Smooth muscle cell (in vitro differentiated cells): ENCODE measurements around the gene SENP1. TPM values are rescaled to one million over a fixed set of nuclear protein-coding genes. Genes with fewer than 3 reads are reported as not detected.
A peak's percentile ranks its signal among the peaks of the same experiment; 100 is the strongest.
"Not testable (repeated sequence)": the region's sequence is repeated elsewhere in the genome, so short reads cannot be mapped to it uniquely, and the experiment has no call there.

Experiments used
- DNase-seq: peaks from one replicate; lab custom pipeline; 2025; ENCODE audit not compliant: unreplicated experiment; lab: John Stamatoyannopoulos, UW
- H2AFZ ChIP-seq: fragments of 200-600 bp; sonication (generic); 2 replicates; pipeline ENCODE4 v1.6.0; 2016; ENCODE audit warnings: antibody characterized with exemption, low read depth, mild to moderate bottlenecking
- H3F3A ChIP-seq: fragments of 200-600 bp; sonication (generic); 2 replicates; pipeline ENCODE4 v1.6.0; 2017; ENCODE audit warnings: antibody characterized with exemption, low read depth
- H3K27ac ChIP-seq: fragments of 200-600 bp; sonication (generic); 2 replicates; pipeline ENCODE4 v1.5.1; 2016; ENCODE audit warnings: low read depth, mild to moderate bottlenecking
- H3K27me3 ChIP-seq: fragments of 200-600 bp; sonication (generic); 2 replicates; pipeline ENCODE4 v1.6.1; 2016; ENCODE audit warnings: low read depth, mild to moderate bottlenecking
- H3K36me3 ChIP-seq: fragments of 200-600 bp; sonication (generic); 2 replicates; pipeline ENCODE4 v1.5.1; 2016; ENCODE audit warnings: low read depth
- H3K4me1 ChIP-seq: fragments of 200-600 bp; sonication (generic); 2 replicates; pipeline ENCODE4 v1.5.1; 2016; ENCODE audit warnings: low read depth
- H3K4me2 ChIP-seq: fragments of 200-600 bp; sonication (generic); 2 replicates; pipeline ENCODE4 v1.6.0; 2016; ENCODE audit warnings: mild to moderate bottlenecking
- H3K4me3 ChIP-seq: fragments of 200-600 bp; sonication (generic); 2 replicates; pipeline ENCODE4 v1.5.1; 2016; ENCODE audit warnings: mild to moderate bottlenecking
- H3K79me2 ChIP-seq: fragments of 200-600 bp; sonication (generic); 2 replicates; pipeline ENCODE4 v1.6.0; 2016; ENCODE audit warnings: low read depth, mild to moderate bottlenecking
- H3K9ac ChIP-seq: fragments of 200-600 bp; sonication (generic); 2 replicates; pipeline ENCODE4 v1.6.0; 2016; ENCODE audit warnings: low read depth
- H3K9me3 ChIP-seq: fragments of 200-600 bp; sonication (generic); replicated peaks from 2 replicates; pipeline ENCODE4 v1.5.1; 2016; ENCODE audit warnings: low read depth
- H4K20me1 ChIP-seq: fragments of 200-600 bp; sonication (generic); 2 replicates; pipeline ENCODE4 v1.6.0; 2016; ENCODE audit warnings: low read depth
- WGBS: methylation state at CpG from one replicate; pipeline ENCODE4 v1.1.7; 2016; ENCODE audit warnings: low lambda C conversion rate; 5-methylcytosine and 5-hydroxymethylcytosine counted together
- polyA plus RNA-seq: library from polyadenylated mRNA; unstranded; fragments of >200 nt; fragmentation: Nextera tagmentation; extraction: Ambion mirVana; gene quantifications from 2 replicates; pipeline ENCODE4 v1.2.1, GENCODE V29; 2016
- total RNA-seq: library from RNA; depleted of rRNA; stranded (reverse); fragments of >200 nt; gene quantifications from 2 replicates; pipeline ENCODE4 v1.2.3, GENCODE V29; 2014
- TF ChIP-seq, protein P1 (sequence below): fragments of 200-600 bp; sonication (generic); IDR thresholded peaks from 2 replicates; pipeline ENCODE4 v1.5.1; 2017; ENCODE audit warnings: borderline replicate concordance, mild to moderate bottlenecking, antibody characterized with exemption; ENCODE audit not compliant: insufficient read depth, poor library complexity, severe bottlenecking

SENP1 gene
- total and polyA plus RNA-seq, 2 experiments from 2014 or later, result 6.7 to 25.8 TPM

DNA sequence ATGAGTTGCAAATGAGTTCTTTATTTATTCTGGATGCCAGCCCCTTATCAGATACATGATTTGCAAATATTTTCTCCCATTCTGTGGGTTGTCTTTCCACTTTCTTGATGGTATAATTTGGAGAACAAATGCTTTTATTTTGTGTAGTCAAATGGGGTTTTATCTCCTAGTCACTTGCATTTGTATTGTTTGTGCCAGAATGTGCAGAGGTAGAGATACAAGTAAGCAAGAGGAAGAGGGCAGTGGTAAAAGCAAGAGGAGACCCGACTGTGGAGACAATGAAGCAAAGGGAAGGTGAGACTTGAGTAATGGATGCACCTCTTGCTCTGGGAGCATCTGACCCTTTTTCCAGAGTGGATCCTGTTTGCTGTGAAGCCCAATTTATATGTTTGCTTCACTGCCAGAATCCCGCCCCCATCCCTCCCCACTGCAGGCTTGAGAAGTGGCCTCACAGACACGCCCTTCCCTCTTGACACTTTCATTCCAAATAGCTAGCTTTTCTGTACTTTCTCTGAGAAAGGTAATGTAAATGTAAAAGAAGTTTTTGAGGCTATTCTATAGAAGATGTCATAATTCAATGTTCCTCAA lies 12.5 kb upstream of the SENP1 start:
- no peak for DNase-seq
- Histone ChIP-seq H2AFZ (peak overlapping the region; percentile 91), H3K27me3 (no peaks in the 10 kb centered on the region), H3F3A (no peaks in the 10 kb centered on the region), H4K20me1 (peaks cover 14% of the 10 kb centered on the region), H3K79me2 (peaks cover 16% of the 10 kb centered on the region), H3K36me3 (no peaks in the 10 kb centered on the region), H3K9ac (no peak overlapping the region), H3K9me3 (no peaks in the 10 kb centered on the region), H3K27ac (no peak overlapping the region), H3K4me3 (peak overlapping the region; percentile 83), H3K4me2 (peak overlapping the region; percentile 90), H3K4me1 (peaks cover 35% of the 10 kb centered on the region)
- 80% methylated on average over 3 of the region's 3 CpGs for WGBS
- TF ChIP-seq, protein P1, sequence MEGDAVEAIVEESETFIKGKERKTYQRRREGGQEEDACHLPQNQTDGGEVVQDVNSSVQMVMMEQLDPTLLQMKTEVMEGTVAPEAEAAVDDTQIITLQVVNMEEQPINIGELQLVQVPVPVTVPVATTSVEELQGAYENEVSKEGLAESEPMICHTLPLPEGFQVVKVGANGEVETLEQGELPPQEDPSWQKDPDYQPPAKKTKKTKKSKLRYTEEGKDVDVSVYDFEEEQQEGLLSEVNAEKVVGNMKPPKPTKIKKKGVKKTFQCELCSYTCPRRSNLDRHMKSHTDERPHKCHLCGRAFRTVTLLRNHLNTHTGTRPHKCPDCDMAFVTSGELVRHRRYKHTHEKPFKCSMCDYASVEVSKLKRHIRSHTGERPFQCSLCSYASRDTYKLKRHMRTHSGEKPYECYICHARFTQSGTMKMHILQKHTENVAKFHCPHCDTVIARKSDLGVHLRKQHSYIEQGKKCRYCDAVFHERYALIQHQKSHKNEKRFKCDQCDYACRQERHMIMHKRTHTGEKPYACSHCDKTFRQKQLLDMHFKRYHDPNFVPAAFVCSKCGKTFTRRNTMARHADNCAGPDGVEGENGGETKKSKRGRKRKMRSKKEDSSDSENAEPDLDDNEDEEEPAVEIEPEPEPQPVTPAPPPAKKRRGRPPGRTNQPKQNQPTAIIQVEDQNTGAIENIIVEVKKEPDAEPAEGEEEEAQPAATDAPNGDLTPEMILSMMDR, result no peak

DNA sequence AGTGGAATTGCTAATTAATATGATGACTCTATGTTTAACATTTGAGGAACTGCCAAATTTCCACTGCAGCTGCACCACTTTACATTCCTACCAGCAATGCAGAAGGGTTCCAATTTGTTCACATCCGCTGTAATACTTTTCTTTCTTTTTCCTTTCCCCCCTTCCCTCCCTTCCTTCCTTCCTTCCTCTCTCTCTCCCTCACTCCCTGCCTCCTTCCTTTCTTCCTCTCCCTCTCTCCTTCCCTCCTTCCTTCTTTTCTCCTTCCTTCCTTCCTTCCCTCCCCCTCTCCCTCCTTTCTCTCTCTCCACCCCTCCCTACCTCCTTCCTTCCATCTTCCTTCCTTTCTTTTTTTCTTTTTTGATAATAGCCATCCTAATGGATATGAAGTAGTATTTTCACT lies 10.1 kb upstream of the SENP1 start:
- H3K36me3 ChIP-seq, result no peaks in the 10 kb centered on the region
- H2AFZ ChIP-seq, result no peak overlapping the region
- H3K4me2 ChIP-seq, result no peak overlapping the region
- DNase-seq, result no peak
- no peak overlapping the region for H3K27ac ChIP-seq
- H3K9me3 ChIP-seq, result no peaks in the 10 kb centered on the region
- H3F3A ChIP-seq, result no peaks in the 10 kb centered on the region
- peaks cover 6% of the 10 kb centered on the region for H3K79me2 ChIP-seq
- H4K20me1 ChIP-seq, result no peaks in the 10 kb centered on the region
- TF ChIP-seq, protein P1, result no peak
- H3K9ac ChIP-seq, result no peak overlapping the region
- H3K4me3 ChIP-seq, result no peak overlapping the region
- H3K4me1 ChIP-seq, result peaks cover 14% of the 10 kb centered on the region
- 100% methylated on average over 1 of the region's 1 CpG for WGBS
- H3K27me3 ChIP-seq, result no peaks in the 10 kb centered on the region

DNA sequence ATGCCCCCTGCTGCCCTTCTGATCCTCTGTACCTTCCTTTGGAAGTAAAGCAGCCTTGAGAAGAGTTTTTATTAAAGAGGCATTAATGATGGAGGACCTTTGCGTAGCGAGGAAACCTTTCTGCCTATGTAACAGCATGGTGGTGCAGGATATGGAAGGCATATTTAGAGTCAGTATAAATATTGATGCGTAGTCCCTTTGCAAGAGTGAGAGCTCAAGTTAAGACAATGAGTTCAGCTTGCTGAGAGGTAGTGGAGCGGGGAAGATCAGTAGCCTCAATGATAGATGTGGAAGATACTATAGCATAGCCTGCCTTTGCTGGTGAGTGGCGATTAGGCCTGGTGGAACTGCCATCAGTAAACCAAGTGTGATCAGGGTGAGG lies 5.4 kb upstream of the SENP1 start:
- not testable (repeated sequence) for H3K36me3 ChIP-seq, DNase-seq, H3K27me3 ChIP-seq, H3K79me2 ChIP-seq, H4K20me1 ChIP-seq, H3K27ac ChIP-seq, H3K4me3 ChIP-seq, H3F3A ChIP-seq, H3K4me2 ChIP-seq, H3K9ac ChIP-seq, H3K9me3 ChIP-seq, H3K4me1 ChIP-seq, H2AFZ ChIP-seq
- 96% methylated on average over 5 of the region's 5 CpGs for WGBS

DNA sequence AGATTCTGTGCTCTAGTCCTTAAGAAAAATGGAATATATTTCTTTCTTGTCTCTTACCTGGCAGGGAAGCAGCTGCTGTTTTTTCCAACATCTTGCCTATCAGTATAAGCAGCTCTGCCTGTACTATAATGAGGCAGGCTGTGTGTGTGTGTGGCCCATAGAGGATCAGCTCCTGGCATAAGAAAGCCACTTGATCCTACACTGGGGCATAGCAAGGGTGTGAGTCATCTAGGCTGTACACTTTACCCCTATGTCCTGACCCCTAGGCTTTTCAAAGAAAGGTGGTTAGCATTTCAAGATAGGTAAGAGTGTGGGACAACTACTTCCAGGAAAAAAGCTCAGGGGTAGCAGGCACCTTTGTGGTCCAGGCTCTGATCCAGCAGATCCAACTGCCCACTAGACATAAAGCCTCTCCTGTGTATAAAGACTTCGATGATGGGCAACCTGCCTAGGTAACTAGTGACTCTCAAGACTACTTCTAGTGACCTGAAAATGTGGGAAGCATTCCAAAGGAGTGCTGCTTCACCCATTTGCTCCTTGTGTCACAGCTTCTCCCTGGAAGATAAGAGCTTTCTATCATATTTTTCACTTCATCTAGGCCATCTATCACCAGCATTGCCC lies 4.9 kb upstream of the SENP1 start:
- Histone ChIP-seq H4K20me1 (no peaks in the 10 kb centered on the region), H3K4me3 (no peak overlapping the region), H3K79me2 (no peaks in the 10 kb centered on the region), H3K27me3 (peaks cover 8% of the 10 kb centered on the region), H3K9ac (no peak overlapping the region), H3K36me3 (no peaks in the 10 kb centered on the region), H3F3A (peaks cover 3% of the 10 kb centered on the region), H3K27ac (no peak overlapping the region), H3K4me2 (no peak overlapping the region), H2AFZ (no peak overlapping the region), H3K9me3 (no peaks in the 10 kb centered on the region), H3K4me1 (peaks cover 4% of the 10 kb centered on the region)
- TF ChIP-seq, protein P1, result no peak
- 91% methylated on average over 1 of the region's 1 CpG for WGBS
- no peak for DNase-seq
